ENCODE results near the gene FMN1. TPM values are rescaled to one million over a fixed set of nuclear protein-coding genes. Genes with fewer than 3 reads are reported as not detected.

Gene FMN1
- polyA plus RNA-seq, 3 donors: 0.28 to 3.7 (median 0.34) TPM

DNA sequence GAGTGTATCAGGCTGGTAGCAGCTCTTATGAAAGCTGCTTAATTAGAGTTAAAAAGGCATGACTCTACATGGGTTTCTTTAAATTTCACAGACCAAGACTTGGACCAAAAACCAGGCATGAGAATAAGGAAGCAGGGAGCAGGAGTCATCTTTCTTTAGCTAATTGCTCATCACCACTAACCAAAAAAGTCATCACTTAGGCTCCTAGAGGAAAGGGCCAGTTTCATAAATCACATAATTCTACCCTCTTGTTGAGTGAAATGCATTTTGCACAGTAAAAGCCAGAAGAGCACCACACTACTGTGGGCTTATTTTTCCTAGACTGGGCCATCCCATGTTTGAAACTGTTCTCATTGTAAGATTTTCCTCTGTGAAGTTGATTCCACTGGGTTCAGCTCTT, 301.1 kb downstream of the FMN1 start:
- no peak overlapping the region for H2AFZ ChIP-seq (ENCODE audit: insufficient read depth, low read depth, low read length, poor library complexity, severe bottlenecking)
- no peak overlapping the region for H3K4me2 ChIP-seq (replicated peaks; ENCODE audit: extremely low read depth, low read length, poor library complexity, severe bottlenecking)
- no peaks in the 10 kb centered on the region for H3K4me1 ChIP-seq (ENCODE audit: control insufficient read depth in 1 of 2, insufficient read depth in 2 of 2, low read length in 2 of 2)
- H3K27ac Mint-ChIP-seq: no peak overlapping the region
- peaks cover 2 to 12% of the 10 kb centered on the region in 2 donors for H3K36me3 Mint-ChIP-seq
- TF ChIP-seq, protein P1, sequence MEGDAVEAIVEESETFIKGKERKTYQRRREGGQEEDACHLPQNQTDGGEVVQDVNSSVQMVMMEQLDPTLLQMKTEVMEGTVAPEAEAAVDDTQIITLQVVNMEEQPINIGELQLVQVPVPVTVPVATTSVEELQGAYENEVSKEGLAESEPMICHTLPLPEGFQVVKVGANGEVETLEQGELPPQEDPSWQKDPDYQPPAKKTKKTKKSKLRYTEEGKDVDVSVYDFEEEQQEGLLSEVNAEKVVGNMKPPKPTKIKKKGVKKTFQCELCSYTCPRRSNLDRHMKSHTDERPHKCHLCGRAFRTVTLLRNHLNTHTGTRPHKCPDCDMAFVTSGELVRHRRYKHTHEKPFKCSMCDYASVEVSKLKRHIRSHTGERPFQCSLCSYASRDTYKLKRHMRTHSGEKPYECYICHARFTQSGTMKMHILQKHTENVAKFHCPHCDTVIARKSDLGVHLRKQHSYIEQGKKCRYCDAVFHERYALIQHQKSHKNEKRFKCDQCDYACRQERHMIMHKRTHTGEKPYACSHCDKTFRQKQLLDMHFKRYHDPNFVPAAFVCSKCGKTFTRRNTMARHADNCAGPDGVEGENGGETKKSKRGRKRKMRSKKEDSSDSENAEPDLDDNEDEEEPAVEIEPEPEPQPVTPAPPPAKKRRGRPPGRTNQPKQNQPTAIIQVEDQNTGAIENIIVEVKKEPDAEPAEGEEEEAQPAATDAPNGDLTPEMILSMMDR (IDR thresholded peaks at IDR 0.05): no peak
- no peak overlapping the region for H3K27ac ChIP-seq (ENCODE audit: low read depth in 1 of 2, low read length in 2 of 2)
- no peaks in the 10 kb centered on the region for H3K27me3 ChIP-seq (ENCODE audit: control insufficient read depth in 2 of 2, insufficient read depth in 2 of 2, low read length in 2 of 2)
- no peaks in the 10 kb centered on the region for H3K4me1 Mint-ChIP-seq
- intact Hi-C loops (cut with micrococcal nuclease): no loop called here
- H3K9me3 Mint-ChIP-seq: peaks cover 0 to 8% (median 2%) of the 10 kb centered on the region in 7 donors
- H3K79me2 ChIP-seq (ENCODE audit: insufficient read depth, low read length): no peaks in the 10 kb centered on the region
- no peak overlapping the region for H3K9ac ChIP-seq (ENCODE audit: insufficient read depth, low read length, poor library complexity, severe bottlenecking)
- peaks cover 0 to 2% (median 1%) of the 10 kb centered on the region in 3 donors for H3K27me3 Mint-ChIP-seq (ENCODE audit: low read depth in 3 of 3)
- no peaks in the 10 kb centered on the region for H3K9me3 ChIP-seq (replicated peaks in 1 of 2; ENCODE audit: control insufficient read depth in 1 of 2, insufficient read depth in 1 of 2, low read length in 2 of 2)
- H4K20me1 ChIP-seq (ENCODE audit: insufficient read depth, low read length): no peaks in the 10 kb centered on the region
- peaks cover under 1 to 15% of the 10 kb centered on the region in 2 donors for H3K36me3 ChIP-seq (replicated peaks in 1 of 2; ENCODE audit: control insufficient read depth in 1 of 2, insufficient read depth in 2 of 2, low read length in 2 of 2)
- H3K4me3 ChIP-seq (replicated peaks in 1 of 3; ENCODE audit: low read depth in 2 of 3, low read length in 3 of 3): no peak overlapping the region
- DNase-seq: no peak
- no peak overlapping the region for H3K4me3 Mint-ChIP-seq

GRCh38 chr15:32889214-32889613, 305.3 kb downstream of the FMN1 start:
- DNase-seq: no peak
- peaks cover 0 to 16% of the 10 kb centered on the region in 2 donors for H3K36me3 Mint-ChIP-seq
- H3K9me3 Mint-ChIP-seq: peaks cover 0 to 8% (median 2%) of the 10 kb centered on the region in 7 donors
- no peak overlapping the region for H3K4me3 Mint-ChIP-seq
- H3K9me3 ChIP-seq (replicated peaks in 1 of 2; ENCODE audit: control insufficient read depth in 1 of 2, insufficient read depth in 1 of 2, low read length in 2 of 2): no peaks in the 10 kb centered on the region
- no peaks in the 10 kb centered on the region for H4K20me1 ChIP-seq (ENCODE audit: insufficient read depth, low read length)
- intact Hi-C loops (cut with micrococcal nuclease): no loop called here
- 97% methylated on average over 3 of the region's 3 CpGs for WGBS (ENCODE audit: insufficient coverage)
- H3K27ac Mint-ChIP-seq: peak overlapping the region in 1 of 7 donors; percentile 14
- no peaks in the 10 kb centered on the region for H3K4me1 Mint-ChIP-seq
- TF ChIP-seq, protein P1 (IDR thresholded peaks at IDR 0.05): no peak
- no peak overlapping the region for H3K27ac ChIP-seq (ENCODE audit: low read depth in 1 of 2, low read length in 2 of 2)
- no peak overlapping the region for H3K9ac ChIP-seq (ENCODE audit: insufficient read depth, low read length, poor library complexity, severe bottlenecking)
- no peak overlapping the region for H3K4me2 ChIP-seq (replicated peaks; ENCODE audit: extremely low read depth, low read length, poor library complexity, severe bottlenecking)
- no peak overlapping the region for H2AFZ ChIP-seq (ENCODE audit: insufficient read depth, low read depth, low read length, poor library complexity, severe bottlenecking)
- H3K4me1 ChIP-seq (ENCODE audit: control insufficient read depth in 1 of 2, insufficient read depth in 2 of 2, low read length in 2 of 2): no peaks in the 10 kb centered on the region
- no peaks in the 10 kb centered on the region for H3K27me3 ChIP-seq (ENCODE audit: control insufficient read depth in 2 of 2, insufficient read depth in 2 of 2, low read length in 2 of 2)
- no peaks in the 10 kb centered on the region for H3K79me2 ChIP-seq (ENCODE audit: insufficient read depth, low read length)
- peaks cover 0 to 20% of the 10 kb centered on the region in 2 donors for H3K36me3 ChIP-seq (replicated peaks in 1 of 2; ENCODE audit: control insufficient read depth in 1 of 2, insufficient read depth in 2 of 2, low read length in 2 of 2)
- no peak overlapping the region for H3K4me3 ChIP-seq (replicated peaks in 1 of 3; ENCODE audit: low read depth in 2 of 3, low read length in 3 of 3)
- H3K27me3 Mint-ChIP-seq (ENCODE audit: low read depth in 3 of 3): peaks cover 0 to 2% (median 1%) of the 10 kb centered on the region in 3 donors
